ENCODE results near the gene KIF21B.

KIF21B gene

DNA sequence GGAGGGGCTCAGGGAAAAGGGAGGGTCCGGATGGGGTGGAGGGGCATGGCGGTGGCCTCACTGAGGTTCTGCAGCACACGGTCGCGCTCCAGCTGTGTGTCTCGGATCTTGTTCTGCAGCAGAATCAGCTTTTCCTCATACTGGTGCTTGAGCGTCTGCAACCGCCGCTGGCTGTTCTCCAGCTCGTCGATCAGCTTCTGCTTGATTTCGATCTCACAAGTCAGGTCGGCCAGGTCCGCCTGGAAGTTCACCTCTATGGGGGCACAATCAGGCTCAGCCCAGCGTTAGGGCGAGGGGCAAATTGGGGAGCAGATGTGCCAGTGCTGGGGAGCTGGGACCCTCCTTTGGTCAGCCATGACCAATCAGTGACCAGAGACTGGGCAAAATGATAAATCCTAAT lies 25.2 kb downstream of the KIF21B start:
- DNase-seq (ENCODE audit: low read depth): no peak
- in situ Hi-C loops (cut with HindIII; ENCODE audit: low sequenced_read_pairs): no loop called here
- H3K4me3 ChIP-seq (ENCODE audit: low read depth, low read length): no peak overlapping the region
- TF ChIP-seq, protein P1, sequence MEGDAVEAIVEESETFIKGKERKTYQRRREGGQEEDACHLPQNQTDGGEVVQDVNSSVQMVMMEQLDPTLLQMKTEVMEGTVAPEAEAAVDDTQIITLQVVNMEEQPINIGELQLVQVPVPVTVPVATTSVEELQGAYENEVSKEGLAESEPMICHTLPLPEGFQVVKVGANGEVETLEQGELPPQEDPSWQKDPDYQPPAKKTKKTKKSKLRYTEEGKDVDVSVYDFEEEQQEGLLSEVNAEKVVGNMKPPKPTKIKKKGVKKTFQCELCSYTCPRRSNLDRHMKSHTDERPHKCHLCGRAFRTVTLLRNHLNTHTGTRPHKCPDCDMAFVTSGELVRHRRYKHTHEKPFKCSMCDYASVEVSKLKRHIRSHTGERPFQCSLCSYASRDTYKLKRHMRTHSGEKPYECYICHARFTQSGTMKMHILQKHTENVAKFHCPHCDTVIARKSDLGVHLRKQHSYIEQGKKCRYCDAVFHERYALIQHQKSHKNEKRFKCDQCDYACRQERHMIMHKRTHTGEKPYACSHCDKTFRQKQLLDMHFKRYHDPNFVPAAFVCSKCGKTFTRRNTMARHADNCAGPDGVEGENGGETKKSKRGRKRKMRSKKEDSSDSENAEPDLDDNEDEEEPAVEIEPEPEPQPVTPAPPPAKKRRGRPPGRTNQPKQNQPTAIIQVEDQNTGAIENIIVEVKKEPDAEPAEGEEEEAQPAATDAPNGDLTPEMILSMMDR (IDR thresholded peaks at IDR 0.05; ENCODE audit: low read depth, low read length, missing control alignments): no peak

DNA sequence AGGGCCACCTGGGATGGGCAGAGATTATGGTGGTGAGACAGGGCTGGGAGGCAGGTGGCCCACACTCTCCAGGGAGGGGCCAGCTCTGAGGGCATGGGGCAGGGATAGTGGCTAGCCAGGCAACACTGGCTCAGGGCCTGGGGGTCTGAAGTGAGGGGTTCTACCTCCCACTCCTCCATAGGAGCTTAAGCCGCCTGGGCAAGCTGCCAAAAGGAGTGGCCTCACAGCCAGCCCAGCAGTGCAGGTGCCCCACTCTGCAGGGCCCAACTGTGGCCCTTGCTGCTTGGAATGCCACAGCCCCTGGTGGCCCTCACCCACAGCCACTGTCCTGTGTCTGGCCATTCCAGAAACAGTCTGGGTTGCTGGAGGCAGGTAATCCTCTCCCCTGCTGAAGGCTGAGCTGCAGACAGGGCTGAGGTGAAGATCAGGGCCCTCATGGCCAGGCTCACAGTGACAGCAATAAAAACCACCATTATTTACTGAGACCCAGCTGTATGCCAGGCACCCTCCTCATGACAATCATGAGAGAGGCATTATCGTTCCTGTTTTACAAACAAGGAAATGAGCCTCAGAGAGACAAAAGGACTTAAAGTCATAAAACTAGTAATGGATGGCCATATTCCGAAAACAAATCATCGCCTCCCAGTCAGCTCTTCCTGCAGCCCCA lies 31.0 kb downstream of the KIF21B start:
- in situ Hi-C loops (cut with HindIII; ENCODE audit: low sequenced_read_pairs): no loop called here
- no peak overlapping the region for H3K4me3 ChIP-seq (ENCODE audit: low read depth, low read length)
- TF ChIP-seq, protein P1 (IDR thresholded peaks at IDR 0.05; ENCODE audit: low read depth, low read length, missing control alignments): no peak
- no peak for DNase-seq (ENCODE audit: low read depth)

DNA sequence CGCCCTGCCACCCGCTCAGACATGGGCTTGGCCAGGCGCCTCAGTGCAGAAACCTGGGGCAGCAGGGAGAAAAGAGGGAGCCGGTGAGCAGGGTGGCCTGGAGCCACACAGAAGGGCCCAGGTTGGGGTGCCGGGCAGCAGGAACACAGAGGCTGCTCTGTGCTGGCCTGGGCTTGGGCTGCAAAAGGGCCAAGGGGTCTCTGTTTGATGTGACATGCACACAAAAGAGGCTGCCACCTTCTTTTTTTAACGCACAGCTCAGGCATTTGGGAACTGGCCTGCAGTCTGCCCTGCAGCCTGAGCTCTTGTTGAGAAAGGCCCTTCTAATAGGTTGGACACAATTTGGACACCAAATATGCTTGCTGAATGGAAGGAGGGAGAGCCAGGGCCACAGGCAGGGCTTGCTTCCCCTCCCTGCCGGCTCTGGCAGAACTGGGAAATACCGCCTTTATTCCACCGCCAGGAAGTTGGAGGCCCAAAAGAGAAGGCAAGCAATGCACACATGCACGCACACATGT lies 32.4 kb downstream of the KIF21B start:
- no peak for DNase-seq (ENCODE audit: low read depth)
- TF ChIP-seq, protein P1 (IDR thresholded peaks at IDR 0.05; ENCODE audit: low read depth, low read length, missing control alignments): no peak
- H3K4me3 ChIP-seq (ENCODE audit: low read depth, low read length): no peak overlapping the region
- in situ Hi-C loops (cut with HindIII; ENCODE audit: low sequenced_read_pairs): no loop called here

DNA sequence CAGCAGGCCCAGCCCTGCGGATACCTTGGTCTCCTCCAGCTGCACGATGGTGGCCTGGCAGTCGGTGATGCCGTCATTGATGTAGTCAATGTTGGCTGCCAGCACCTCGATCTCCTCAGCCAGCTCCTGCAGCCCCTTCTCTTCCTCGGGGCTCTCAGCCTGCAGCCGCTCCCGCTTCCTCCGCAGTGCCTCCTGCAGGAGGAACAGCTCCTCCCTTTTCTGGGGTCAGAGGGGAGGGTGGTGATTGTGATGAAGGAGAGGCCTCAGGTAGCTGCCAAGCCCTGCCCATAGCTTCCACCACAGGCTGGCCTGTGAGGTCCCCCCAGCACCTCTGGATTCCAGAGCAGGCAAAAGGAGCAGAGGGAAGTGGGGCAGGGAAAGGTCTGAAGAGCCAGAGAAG lies 33.4 kb downstream of the KIF21B start:
- H3K4me3 ChIP-seq (ENCODE audit: low read depth, low read length): no peak overlapping the region
- TF ChIP-seq, protein P1 (IDR thresholded peaks at IDR 0.05; ENCODE audit: low read depth, low read length, missing control alignments): no peak
- in situ Hi-C loops (cut with HindIII; ENCODE audit: low sequenced_read_pairs): no loop called here
- no peak for DNase-seq (ENCODE audit: low read depth)

DNA sequence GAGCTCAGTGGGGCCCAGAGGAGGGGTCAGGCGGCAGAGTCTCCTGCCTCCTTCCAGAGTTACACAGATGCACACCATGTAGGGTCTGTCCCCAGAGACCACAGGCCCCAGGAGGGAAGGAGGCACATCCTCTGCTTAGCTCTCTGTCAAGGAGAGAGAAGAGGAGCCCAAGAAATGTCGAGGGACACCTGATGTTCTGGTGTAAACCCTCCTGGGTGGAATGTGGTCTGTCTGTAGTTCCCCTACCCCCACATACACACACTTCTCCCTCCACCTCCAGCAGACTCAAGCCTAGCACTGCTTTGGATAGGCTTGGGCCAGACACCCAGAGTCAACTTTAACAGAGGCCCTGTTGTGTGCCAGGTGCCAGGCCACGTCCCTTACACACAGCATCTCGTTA lies 34.2 kb downstream of the KIF21B start:
- in situ Hi-C loops (cut with HindIII; ENCODE audit: low sequenced_read_pairs): no loop called here
- H3K4me3 ChIP-seq (ENCODE audit: low read depth, low read length): no peak overlapping the region
- DNase-seq (ENCODE audit: low read depth): no peak
- TF ChIP-seq, protein P1 (IDR thresholded peaks at IDR 0.05; ENCODE audit: low read depth, low read length, missing control alignments): no peak

DNA sequence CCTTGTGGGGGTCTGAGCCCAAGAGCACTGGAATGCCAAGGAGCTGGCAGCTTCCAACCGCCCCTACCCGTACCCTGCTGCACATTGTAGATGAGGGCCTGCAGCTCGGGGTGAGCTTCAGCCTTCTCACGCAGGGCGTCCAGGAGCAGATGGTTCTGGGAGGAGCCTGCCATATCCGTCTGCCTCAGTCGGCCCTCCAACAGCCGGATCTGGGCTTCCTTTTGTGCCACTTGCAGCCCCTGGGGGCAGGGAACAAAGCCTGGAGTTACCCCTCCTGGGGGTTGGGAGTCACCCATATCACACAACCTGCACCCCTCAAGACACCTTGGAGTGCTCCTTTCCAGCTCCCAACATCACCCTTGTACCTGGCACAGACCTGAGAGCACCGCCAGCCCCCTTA lies 34.8 kb downstream of the KIF21B start:
- TF ChIP-seq, protein P1 (IDR thresholded peaks at IDR 0.05; ENCODE audit: low read depth, low read length, missing control alignments): no peak
- in situ Hi-C loops (cut with HindIII; ENCODE audit: low sequenced_read_pairs): no loop called here
- no peak overlapping the region for H3K4me3 ChIP-seq (ENCODE audit: low read depth, low read length)
- no peak for DNase-seq (ENCODE audit: low read depth)
